HEK293 (cell line): ENCODE data around the gene DGCR6L.
"Not testable (repeated sequence)": the region's sequence is repeated elsewhere in the genome, so short reads cannot be mapped to it uniquely, and the experiment has no call there.

ENCODE experiments used
- HOXA7 ChIP-seq: sonication (generic); formaldehyde crosslinking; IDR thresholded peaks from 2 replicates; pipeline ENCODE4 v1.8.1; 2022; ENCODE audit warnings: missing genetic modification reagents, borderline replicate concordance
- HOXC10 ChIP-seq: sonication (generic); formaldehyde crosslinking; IDR thresholded peaks from 2 replicates; pipeline ENCODE4 v1.8.1; 2023; ENCODE audit warnings: mild to moderate bottlenecking, missing genetic modification reagents
- KLF9 ChIP-seq: fragments of 450-650 bp; formaldehyde crosslinking; IDR thresholded peaks from 2 replicates; pipeline ENCODE4 v1.5.1; 2016; ENCODE audit warnings: missing biosample characterization, missing genetic modification characterization, low read depth
- OSR2 ChIP-seq: fragments of 450-650 bp; formaldehyde crosslinking; IDR thresholded peaks from 2 replicates; pipeline ENCODE4 v1.5.1; 2016; ENCODE audit warnings: missing biosample characterization, missing genetic modification characterization
- SETDB1 ChIP-seq: IDR thresholded peaks from one replicate; pipeline ENCODE4 v1.6.1; 2017; ENCODE audit warnings: mild to moderate bottlenecking, low read length, moderate library complexity, mixed read lengths; ENCODE audit not compliant: insufficient read length
- ZBTB48 ChIP-seq: fragments of 450-650 bp; formaldehyde crosslinking; IDR thresholded peaks from 2 replicates; pipeline ENCODE4 v1.5.1; 2016; ENCODE audit warnings: missing biosample characterization, missing genetic modification characterization
- ZNF155 ChIP-seq: fragments of 450-650 bp; formaldehyde crosslinking; IDR thresholded peaks from 2 replicates; pipeline ENCODE4 v1.5.1; 2016; ENCODE audit warnings: missing biosample characterization, missing genetic modification characterization
- ZNF223 ChIP-seq: fragments of 450-650 bp; formaldehyde crosslinking; IDR thresholded peaks from 2 replicates; pipeline ENCODE4 v1.5.1; 2016; ENCODE audit warnings: missing biosample characterization, missing genetic modification characterization
- ZNF24 ChIP-seq: fragments of 450-650 bp; formaldehyde crosslinking; IDR thresholded peaks from 2 replicates; pipeline ENCODE4 v1.5.1; 2016; ENCODE audit warnings: missing biosample characterization, missing genetic modification characterization
- ZNF513 ChIP-seq: fragments of 450-650 bp; IDR thresholded peaks from 2 replicates; pipeline ENCODE4 v1.5.1; 2018; ENCODE audit warnings: missing biosample characterization, missing genetic modification characterization
- ZNF629 ChIP-seq: fragments of 450-650 bp; formaldehyde crosslinking; IDR thresholded peaks from 2 replicates; pipeline ENCODE4 v1.5.1; 2017; ENCODE audit warnings: missing biosample characterization, missing genetic modification characterization
- TF ChIP-seq, protein P1 (sequence below): fragments of 450-650 bp; formaldehyde crosslinking; IDR thresholded peaks from 2 replicates; pipeline ENCODE4 v1.5.1; 2016; ENCODE audit warnings: missing biosample characterization, missing genetic modification characterization
- TF ChIP-seq, protein P2 (sequence below): fragments of 450-650 bp; formaldehyde crosslinking; IDR thresholded peaks from 2 replicates; pipeline ENCODE4 v1.5.1; 2016; ENCODE audit warnings: missing biosample characterization, missing genetic modification characterization

DNA sequence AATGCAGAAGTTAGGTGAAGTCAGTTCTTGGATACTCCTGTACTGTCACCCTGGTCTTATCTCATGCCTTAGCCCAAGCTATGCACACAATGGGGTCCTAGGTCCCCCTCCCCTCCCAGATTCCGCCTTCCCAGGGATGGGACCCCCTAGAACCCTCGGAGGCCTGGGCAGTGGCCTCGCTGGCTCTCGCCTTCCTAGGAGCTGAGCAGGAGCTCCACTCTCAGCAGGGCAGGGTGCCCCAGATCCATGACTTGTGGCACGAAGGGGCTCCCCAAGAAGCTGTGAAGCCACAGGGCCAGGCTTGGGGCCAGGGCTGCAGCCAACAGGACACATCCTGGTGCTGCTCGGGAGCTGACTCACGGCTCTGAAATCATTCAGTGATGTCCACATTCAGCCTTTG, 9.7 kb downstream of the DGCR6L start:
- not testable (repeated sequence) for TF ChIP-seq ZNF629 (tag by site-specific recombination); HOXA7 (CRISPR knock-in tag); ZBTB48 (tag by site-specific recombination); ZNF513 (tag by site-specific recombination); OSR2 (tag by site-specific recombination); ZNF155 (tag by site-specific recombination); ZNF24; SETDB1; ZNF223 (tag by site-specific recombination); KLF9 (tag by site-specific recombination); HOXC10 (CRISPR knock-in tag)
- TF ChIP-seq, protein P1, sequence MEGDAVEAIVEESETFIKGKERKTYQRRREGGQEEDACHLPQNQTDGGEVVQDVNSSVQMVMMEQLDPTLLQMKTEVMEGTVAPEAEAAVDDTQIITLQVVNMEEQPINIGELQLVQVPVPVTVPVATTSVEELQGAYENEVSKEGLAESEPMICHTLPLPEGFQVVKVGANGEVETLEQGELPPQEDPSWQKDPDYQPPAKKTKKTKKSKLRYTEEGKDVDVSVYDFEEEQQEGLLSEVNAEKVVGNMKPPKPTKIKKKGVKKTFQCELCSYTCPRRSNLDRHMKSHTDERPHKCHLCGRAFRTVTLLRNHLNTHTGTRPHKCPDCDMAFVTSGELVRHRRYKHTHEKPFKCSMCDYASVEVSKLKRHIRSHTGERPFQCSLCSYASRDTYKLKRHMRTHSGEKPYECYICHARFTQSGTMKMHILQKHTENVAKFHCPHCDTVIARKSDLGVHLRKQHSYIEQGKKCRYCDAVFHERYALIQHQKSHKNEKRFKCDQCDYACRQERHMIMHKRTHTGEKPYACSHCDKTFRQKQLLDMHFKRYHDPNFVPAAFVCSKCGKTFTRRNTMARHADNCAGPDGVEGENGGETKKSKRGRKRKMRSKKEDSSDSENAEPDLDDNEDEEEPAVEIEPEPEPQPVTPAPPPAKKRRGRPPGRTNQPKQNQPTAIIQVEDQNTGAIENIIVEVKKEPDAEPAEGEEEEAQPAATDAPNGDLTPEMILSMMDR (tag by site-specific recombination) = not testable (repeated sequence)
- TF ChIP-seq, protein P2, sequence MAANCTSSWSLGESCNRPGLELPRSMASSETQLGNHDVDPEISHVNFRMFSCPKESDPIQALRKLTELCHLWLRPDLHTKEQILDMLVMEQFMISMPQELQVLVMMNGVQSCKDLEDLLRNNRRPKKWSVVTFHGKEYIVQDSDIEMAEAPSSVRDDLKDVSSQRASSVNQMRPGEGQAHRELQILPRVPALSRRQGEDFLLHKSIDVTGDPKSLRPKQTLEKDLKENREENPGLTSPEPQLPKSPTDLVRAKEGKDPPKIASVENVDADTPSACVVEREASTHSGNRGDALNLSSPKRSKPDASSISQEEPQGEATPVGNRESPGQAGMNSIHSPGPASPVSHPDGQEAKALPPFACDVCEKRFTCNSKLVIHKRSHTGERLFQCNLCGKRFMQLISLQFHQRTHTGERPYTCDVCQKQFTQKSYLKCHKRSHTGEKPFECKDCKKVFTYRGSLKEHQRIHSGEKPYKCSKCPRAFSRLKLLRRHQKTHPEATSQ (tag by site-specific recombination) = not testable (repeated sequence)
